Left renal pelvis (tissue), 4 donors: ENCODE results near the gene SOX18. TPM values are rescaled to one million over a fixed set of nuclear protein-coding genes. Genes with fewer than 3 reads are reported as not detected.
A peak's percentile ranks its signal among the peaks of the same experiment; 100 is the strongest.

Source experiments
- DNase-seq, 4 donors: peaks; one replicate each; pipeline ENCODE4 v3.0.0-alpha.2; 2013; ENCODE audit warnings: low read depth in 4 of 4, low spot score in 3 of 4
- polyA plus RNA-seq, 4 donors: library from polyadenylated mRNA; unstranded; fragments of 120-200 nt; gene quantifications; one replicate each; pipeline ENCODE4 v1.2.1, GENCODE V29; 2013; ENCODE audit not compliant: insufficient read length in 4 of 4

The SOX18 gene
- polyA plus RNA-seq, 4 donors: 5.7 to 13.6 (median 8.1) TPM

DNA sequence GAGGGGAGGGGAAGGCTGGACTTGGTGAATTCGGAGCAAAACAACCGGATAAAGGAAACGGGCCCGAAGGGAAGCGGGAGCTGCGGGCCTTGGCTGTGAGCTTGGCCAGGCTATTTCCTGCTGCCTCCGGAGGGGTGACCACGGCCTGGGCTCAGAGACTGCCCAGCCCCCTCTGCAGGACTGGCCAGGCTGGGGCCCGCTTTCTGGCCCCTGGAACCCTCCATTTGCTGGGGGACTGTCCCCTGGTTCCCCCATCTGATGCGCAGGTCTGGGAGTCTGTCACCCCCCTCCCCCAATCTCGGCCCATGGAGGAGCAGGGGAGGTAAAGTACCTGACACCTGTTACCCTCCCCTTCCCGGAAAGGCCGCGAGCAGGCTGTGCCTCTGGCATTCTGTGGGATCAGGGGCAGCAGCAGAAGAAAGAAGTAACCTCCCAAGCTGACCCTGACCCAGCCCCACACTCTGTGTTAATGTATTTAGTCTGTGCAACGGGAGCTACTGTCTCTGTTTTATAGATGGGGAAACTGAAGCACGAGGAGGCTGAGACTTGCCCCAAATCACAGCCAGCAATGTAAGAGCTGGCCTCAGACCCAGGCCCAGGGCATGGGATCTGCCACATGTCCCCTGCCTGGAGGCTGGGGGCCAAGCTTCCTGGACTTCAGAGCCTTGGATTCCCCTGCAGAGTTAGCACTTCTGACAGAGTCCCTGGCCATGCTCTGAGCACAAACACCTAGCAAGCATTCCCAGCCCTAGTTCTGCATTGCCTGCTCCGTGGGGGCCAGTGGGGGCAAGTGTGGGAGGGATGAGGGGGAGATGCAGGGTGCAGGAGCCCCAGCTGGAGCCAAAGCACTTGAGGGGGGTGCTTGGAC is 9.9 kb downstream of the SOX18 start:
- DNase-seq: no peak

DNA sequence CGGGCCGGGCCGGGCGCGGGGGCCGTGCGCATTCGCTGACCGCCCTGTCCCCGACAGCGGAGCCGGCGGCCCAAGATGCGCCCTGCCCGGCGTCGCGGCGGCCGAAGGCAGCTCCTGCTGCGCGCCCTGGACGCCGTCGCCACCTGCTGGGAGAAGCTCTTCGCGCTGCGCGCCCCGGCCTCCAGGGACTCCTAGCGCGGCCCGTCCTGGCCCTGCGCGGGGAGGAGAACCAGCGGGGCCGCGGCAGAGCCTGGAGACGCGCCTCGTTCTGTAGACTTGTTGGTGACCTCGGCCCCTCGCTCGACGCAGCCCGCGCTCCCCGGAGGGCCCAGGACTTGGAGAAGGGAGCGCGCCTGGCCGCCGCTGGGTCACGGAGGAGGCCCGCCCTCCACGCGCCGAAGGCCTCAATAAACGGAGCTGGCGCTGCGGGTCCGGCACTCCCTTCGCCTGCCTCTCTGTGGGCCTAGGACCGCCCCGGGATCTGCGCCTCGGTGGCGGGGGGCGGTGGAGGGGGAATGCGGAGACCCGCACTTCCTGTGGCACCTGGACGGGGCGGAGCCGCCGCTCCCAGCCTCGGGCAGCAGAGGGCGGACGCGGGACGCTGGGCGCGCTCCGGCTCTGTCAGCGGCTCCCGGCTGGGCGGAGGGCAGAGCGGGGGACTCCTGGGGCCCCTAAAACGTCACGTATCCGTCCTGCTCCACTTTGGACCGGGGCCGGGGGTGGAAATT is 10.7 kb downstream of the SOX18 start:
- DNase-seq: peak in 1 of 4 donors; percentile 57

DNA sequence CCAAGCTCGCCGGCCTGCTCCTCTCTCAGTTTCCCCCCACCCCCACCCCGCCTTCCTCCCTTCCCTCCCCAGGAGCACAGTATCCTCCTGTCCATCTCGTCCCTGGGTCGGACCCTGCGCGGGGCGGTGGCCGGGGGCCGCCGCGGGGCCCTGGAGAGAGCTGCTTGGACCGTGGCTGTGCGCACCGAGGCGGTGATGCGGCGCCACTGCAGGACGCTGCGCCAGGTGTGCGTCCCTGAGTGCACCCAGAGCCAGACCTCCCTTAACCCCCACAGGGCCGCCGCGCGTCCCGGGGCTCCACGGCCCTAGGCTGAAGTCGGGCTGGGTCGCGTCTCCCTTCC is 11.2 kb downstream of the SOX18 start:
- no peak for DNase-seq

DNA sequence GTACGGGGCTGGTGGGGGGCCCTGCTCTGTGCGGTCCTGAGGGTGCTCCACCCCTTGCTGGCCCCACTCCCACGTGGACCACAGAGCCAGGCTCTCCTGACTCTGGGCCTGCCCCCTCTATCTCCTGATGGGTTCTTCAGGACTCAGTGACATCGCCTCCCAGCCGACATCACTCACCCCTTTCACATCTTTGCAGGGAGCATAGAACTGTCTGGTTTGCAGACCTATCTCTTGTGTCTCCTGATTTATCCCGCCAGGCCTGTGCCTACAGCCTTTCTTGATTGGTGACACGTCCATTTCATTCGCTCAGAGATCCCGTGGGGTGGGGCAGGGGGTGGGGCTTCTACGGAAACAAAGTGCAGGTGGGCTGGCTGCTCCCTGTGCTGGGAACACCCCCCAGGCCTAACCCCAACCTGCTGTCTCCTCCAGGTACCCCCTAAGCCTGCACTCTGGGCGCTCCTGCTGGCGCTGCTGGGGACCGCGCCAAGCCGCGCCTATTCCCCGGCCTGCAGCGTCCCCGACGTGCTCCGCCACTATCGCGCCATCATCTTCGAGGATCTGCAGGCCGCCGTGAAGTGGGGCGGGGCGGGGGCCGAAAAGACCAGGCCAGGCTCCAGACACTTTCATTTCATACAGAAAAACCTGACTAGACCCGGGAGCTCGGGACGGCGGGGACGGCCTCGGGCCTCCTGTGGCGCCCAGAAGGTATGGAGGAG is 11.8 kb downstream of the SOX18 start:
- DNase-seq: no peak

DNA sequence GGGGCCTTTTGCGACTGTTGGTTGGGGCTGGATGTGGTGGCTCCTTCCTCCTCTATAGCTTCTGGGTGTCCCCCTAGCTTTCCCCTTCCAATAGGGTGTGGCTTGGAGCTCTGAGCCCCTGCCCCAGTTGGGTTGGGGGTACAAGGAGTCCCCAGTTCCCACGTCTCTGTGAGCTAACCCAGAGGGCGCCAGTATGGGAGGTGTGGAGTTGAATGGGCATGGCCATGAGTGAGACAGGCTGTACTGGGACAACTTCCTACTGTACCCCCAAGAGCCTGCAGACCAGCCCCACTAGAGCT is 12.3 kb downstream of the SOX18 start:
- DNase-seq: no peak

DNA sequence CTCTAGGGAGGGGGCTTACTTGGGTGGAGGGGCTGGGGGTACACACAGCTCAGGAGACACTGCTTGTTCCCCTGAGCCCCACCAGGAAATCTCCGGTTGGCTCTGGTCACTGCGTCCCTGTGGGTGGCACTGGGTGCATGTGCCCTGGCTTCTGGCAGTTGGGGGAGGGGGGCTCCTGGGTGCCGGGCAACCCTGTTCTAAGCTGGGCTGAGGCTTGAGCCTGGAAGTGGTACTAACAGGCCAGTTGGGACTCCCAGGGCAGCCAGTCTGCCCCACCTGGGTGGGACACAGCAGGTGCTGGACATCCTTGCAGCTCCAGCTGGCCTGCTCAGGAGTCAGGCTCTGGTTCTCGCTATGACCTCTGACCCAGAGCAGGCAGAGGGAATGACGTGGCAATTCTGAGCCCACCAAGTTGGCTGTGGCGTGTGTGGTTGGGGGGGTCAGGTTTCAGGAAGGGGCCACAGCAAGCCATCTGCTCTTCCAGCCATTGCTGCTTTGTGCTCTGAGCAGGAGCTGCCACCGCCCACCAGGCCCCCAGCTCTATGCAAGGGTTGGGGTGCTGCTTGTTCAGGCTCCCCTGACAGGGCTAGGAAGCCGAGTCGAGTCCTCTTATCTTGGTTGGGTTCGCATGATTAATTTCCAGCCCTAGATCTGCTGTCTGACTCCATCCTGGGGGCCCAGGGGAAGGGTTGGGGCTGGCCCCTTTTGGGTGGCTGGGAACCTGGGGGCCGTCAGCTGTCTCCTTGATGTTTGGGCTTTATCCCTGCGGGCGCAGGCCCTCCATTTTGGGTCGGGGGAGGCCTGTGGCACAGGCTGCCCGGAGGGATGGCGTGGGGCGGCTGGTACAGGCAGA is 12.9 kb downstream of the SOX18 start:
- no peak for DNase-seq

DNA sequence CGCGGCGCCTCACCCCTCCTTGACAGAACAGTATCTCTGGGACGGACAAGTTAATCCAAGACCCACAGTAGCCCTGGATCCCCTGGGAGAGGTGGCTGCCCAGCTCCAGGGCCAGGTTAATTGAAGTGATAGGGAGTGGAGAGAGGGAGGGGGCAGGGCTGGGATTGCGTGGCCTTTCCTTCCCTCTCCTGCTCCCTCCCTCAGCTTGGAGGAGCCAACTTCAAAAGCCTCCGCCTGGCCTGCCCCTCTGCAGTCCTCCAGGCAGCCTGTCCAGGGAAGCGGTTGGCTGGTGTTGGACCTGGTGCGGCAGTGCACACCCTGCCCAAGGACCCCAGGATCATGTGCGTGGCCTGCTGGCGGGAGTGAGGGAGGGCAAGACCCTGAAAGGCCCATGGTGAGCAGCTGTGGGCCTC is 13.5 kb downstream of the SOX18 start, which contains the start of gene C20orf204:
C20orf204 (plus strand) TSS at position 250 of the 413 bp plus-strand sequence; CDS start at position 392, 142 bp downstream.
- DNase-seq: no peak

DNA sequence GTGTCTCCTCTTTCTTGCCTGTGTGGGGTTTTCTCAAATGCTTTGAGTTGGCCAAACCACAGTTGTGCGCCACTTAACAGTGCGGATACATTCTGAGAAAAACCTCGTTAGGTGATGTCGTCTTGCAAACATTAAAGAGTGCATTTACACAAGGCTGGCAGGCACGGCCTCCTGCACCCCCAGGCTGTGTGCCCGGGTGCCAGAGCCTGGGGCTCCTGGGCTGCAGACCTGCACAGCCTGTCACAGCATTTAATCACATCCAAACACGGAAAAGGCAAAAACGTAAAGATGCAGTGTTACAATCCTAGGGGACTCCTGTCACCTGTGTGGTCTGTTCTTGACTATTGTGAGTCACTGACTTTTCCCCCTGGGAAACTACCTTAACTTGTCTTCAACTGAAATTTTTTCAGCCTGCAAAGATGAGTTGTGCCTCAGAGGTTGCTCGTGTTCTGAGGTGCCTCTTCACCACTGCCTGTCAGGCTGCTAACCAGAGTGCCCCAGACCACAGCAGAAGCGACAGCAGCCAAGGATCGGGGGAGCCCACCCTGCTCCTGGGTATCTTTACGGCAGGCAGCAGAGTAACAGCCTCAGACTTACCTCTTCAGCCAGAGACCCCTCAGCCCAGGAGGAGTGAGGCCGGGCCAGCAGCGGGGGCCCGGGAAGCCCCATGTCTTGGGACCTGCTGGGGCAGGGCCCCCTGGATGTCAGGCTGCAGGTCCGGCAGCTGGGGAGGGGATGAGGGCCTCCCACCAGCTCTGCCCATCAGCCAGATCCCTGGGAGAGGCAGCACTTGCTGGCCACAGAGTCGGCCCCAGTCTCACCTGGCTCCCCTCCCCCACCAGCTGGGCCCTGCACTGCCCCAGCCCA is 14.1 kb downstream of the SOX18 start:
- DNase-seq: no peak

DNA sequence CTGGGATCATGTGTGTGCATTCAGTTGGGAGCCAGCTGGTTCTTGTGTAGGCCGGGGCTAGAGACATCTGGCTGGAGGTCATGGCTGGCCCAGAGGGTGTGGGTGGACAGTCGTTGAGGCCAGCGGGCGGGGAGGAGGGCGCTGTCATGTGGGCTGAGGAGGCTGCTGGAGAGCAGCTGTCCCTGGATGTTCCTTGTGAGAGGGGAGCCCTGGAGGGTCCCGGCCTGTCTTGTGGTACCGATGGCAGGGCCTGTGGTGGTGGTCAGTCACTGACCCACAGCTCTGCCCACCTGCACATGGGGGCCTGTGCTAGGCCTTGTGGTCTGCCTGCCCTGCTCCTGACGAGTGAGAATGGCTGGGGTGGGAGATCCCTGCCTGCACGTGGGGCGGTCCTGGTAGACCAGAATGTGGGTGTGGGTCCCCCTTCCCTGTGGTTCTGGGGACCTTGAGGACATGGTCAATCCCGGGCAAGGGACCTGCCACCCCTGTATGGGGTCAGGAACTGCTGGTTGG is 15.4 kb downstream of the SOX18 start:
- no peak for DNase-seq

DNA sequence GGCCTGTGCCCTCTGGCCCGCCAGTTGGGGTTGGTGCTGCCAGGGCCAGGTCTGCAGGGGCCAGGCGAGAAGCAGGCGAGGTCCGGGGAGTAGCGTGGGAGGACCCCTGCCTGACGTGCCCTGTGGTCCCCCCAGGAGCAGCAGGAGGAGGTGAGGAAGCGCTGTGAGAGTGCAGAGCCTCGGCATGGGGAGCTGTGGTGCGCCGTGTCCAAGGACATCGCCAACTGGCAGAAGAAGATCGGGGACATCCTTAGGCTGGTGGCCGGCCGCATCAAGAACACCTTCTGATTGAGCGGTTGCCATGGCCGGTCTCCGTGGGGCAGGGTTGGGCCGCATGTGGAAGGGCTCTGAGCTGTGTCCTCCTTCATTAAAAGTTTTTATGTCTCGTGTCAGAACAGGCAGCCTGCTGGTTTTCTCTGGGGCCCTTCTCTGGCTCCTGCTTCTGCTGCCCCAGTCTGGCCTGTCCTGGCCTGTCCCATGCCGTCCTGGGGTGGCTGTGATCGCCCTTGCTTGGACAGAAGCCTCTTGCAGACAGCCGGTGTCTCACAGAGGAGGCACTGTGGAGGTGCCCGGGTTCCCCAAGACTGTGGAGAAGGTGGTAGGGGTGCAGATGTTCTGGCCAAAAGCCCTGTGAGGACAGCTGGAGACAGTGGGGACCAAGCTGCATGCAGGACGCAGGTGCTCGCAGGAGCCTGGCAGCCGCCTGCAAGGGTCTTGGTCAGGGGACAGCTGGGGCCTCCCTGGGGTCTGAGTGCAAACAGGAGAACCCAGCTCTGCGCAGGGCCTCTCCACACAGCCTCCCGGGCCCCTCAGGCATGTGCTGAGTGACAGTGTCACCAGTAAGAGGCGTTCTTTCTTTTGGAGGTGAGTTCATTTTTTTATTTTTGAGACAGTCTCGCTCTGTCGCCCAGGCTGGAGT is 16.5 kb downstream of the SOX18 start:
- no peak for DNase-seq

DNA sequence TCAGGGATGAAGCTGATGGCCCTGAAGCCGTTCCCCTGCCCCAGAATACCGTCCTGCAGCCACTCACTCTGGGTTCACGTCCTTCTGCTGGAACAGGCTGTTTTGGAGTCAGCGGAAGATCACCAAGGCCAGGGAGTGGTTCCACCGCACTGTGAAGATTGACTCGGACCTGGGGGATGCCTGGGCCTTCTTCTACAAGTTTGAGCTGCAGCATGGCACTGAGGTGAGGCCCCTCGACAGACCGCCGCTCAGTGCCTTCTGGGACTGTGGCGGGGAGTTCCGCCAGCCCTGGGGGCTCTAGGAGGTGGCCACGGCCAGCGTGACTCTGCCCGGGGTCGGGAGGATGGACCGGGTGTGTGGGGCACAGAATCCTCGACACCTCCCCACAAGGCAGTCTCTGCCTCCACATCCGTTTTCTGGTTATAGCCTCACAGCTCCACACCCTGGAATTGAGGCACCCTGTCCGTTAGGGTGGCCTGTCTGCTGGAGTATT is 17.6 kb downstream of the SOX18 start:
- no peak for DNase-seq

DNA sequence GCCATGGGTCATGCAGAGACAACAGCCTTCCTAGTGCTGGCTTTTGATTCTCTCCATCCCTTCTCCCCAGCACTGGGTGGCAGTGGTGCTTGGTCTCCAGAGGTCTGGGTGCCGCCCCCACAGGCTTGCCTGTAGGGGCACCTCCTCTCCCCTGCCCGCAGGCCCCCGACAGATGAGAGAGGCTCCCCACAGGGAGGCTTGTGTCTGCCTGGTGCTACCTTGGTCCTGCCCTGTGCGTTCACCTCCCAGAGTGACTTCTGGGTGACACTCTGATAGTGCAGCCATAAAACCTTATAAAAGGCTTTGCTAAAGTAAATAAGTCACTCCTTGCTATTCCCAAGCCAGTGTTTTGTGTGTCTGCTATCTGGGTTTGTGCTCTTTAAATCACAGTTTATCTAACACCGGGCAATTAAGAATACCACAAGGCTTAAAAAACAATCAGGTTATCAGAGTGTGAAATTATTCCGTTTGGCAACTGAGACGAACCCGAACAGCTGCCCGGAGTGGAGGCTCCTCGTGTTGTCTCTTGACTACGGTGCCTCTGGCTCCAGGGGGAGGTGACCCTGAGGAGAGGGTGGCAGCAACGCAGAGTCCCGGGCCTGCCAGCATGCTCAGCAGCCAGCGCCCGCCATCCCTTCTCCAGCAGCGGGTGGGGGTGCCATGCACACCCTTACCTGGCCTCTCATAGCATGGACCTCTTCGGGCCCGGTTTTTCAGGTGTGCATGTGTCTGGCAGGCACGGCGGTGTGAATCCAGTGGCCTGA is 18.9 kb downstream of the SOX18 start:
- DNase-seq: no peak

DNA sequence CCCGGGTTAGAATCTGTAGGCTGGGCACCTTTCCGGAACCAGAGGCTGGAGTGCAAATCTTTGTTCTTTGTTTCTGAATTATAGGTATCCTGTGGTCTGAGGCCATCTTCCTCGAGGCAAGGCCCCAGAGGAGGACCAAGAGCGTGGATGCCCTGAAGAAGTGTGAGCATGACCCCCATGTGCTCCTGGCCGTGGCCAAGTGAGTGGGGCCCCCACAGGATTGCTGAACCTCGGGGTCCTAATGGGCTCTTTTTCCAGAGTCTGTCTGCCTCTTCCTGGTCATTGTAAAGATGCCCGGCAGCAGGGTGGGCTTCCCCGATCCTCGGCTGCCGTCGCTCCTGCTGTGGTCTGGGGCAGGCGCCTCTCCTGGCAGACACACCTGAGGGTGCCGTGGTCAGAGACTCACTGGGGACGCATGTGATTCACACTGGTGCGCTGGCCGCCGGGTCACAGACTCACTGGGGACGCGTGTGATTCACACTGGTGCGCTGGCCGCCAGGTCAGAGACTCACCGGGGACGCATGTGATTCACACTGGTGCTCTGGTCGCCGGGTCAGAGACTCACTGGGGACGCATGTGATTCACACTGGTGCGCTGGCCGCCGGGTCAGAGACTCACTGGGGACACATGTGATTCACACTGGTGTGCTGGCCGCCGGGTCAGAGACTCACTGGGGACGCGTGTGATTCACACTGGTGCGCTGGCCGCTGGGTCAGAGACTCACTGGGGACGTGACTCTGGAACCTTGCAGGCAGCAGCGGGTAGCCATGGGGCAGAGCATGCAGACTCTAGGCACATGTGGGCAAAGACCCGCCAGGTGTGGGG is 19.9 kb downstream of the SOX18 start:
- no peak for DNase-seq

DNA sequence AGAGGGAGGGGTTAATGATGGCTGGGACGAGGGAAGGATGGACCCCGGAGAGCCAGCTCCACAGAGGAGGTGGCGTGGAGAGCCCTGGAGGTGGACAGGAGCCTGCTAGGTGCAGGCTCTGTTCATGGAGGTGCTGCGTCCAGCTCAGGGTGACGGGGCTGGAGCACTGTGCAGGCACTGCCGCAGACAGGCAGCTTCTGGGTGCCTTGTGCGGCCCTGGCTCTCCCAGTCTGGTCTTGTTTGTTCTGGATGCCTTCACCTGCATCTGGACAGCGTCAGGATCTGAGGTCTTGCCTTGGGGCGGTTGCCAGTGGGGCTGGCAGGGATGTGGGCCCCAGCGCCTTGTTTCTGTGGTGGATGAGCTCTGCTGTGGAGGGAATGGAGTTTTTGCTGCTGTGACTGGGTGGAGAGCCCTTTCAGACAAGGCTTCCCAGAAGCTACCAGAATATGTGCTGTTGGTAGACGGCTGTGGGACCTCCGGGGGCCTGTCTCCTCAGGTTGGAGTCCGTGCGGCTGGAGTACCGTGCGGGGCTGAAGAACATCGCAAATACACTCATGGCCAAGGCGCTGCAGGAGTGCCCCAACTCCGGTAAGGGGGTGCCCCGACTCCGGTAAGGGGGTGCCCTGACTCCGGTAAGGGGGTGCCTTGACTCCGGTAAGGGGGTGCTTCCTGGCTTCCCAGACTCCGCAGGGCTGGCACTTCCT is 21.3 kb downstream of the SOX18 start:
- no peak for DNase-seq

DNA sequence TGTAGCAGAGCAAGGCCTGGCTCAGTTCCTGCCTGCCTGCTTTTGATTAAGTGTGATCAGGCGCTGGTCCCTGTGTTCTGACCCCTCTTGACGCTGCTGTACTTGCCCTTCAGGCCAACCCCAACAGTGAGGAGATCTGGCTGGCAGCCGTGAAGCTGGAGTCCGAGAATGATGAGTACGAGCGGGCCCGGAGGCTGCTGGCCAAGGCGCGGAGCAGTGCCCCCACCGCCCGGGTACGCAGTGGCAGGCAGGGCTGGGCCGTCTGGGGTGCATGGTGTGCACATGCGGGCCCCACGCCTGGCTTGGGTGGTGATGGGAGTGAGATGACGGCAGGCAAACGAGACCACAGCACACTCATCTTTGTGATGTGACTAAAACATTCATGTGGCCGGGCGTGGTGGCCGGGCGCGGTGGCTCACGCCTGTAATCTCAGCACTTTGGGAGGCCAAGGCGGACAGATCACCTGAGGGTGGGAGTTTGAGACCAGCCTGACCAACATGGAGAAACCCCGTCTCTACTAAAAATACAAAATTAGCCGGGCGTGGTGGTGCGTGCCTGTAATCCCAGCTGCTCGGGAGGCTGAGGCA is 23.5 kb downstream of the SOX18 start:
- DNase-seq: no peak
